GM19452 (cell line): Measurements from ENCODE around the gene PDPK1.
"Not testable (repeated sequence)": the region's sequence is repeated elsewhere in the genome, so short reads cannot be mapped to it uniquely, and the experiment has no call there.

Source experiments
- ATAC-seq: cut with Tn5 transposase; IDR thresholded peaks from one replicate; pipeline ENCODE4 v1.9.1; 2021; ENCODE audit not compliant: unreplicated experiment

PDPK1 gene

GRCh38 chr16:2610781-2611498 lies 73.1 kb downstream of the PDPK1 start:
- no peak for ATAC-seq

- no peak for ATAC-seq
Observed at GRCh38 chr16:2611499-2611862, 73.7 kb downstream of the PDPK1 start.

DNA sequence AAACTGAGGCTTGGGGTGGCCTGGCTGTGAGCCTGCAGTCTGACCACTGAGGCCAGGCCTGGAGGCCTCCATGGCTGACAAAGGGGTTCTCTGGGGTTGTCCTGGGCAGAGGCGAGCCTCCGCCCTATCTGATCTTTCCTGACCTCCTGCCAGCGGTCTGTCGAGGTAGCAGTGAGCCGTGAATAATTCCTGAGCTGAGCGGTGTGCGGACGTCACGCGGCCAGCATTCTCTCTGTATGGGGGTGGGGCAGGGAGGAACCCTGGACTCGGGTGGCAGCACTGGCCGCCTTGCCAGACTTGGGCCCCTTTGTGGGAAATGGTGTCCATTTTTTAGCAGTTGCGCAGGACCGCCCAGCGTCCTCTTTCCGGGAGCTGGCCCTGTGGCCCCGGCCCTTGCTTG lies 74.1 kb downstream of the PDPK1 start:
- not testable (repeated sequence) for ATAC-seq

DNA sequence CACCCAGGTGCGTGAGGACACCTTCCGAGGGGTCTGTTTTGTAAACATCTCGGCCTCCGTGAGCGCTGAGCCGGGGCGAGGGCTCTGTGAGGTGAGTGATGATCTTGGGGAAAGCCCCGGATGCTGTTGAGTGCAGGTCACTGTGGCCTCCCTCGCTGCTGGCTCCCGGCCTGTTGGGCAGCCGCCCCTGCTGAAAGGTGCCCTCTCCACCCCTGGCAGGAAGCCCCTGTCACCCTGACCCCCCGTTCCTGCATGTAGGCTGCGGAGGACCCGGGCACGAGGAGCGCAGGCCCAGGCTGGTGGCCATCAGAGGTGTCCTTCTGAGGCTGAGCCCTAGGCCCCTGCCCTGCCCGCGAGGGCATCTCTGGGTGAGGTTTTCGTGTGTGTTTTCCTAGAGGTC lies 75.4 kb downstream of the PDPK1 start:
- not testable (repeated sequence) for ATAC-seq

DNA sequence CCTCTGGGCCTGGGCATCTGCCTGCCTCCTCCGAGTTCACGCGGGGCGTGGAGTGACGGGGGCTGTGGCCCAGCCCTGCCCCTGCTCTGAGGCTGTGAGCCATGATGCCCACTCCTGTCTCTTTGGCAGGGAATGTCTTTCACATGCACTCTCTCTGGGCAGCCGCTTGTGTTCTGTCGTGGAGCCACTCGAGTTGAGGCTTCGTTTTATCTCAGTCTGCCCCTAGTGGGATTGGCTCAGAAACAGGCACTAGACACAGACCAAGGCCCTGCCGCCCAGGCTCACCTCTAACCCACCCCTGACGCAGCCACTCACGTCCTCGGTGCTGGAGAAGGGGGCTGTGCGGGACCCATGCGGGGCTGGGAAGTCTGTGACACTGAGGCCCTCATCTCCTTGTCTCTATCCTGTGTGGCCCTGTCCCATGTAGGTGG lies 77.0 kb downstream of the PDPK1 start:
- no peak for ATAC-seq

DNA sequence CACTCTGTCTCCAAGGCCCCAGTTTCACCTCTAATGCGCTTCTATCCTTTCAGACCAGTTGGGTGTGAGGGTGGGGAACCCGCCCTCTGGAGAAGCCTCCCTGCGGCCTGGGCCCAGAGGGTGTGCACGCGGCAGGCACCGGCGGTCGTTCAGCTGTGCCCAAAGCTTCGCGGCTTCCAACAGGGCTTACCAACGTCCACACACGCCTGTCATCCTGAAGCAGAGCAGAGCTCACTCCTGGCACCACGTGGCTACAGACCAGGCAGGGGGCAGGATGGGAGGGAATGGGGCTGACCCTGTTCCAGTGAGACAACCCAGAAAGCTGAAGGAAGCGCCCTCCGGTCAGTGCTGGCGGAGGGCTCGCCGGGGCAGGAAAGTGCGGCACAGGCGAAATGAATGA lies 81.1 kb downstream of the PDPK1 start:
- not testable (repeated sequence) for ATAC-seq

GRCh38 chr16:2619628-2620027 lies 81.8 kb downstream of the PDPK1 start:
- ATAC-seq, result not testable (repeated sequence)

- ATAC-seq, result not testable (repeated sequence)
Observed at GRCh38 chr16:2620870-2621269, 83.0 kb downstream of the PDPK1 start.

DNA sequence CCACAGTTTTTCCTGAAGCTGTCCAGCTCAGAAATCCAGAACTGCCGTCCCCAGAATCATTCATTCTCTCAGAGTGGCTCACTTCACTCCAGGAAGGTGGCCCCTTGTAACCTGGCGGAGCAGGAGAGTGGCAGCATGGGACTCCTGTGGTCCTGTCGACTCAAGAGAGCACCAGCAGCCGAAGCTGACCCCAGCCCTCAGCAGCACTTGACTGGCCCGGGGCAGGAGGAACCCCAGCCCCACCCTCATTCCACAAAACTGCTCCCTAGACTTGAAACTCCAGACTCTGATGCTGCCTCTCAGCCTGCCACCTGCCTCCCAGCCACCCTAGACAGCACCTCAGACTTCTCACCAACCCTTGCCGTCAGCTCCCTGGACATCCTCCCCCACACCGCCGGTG lies 83.6 kb downstream of the PDPK1 start:
- ATAC-seq, result not testable (repeated sequence)

- ATAC-seq, result not testable (repeated sequence)
Observed at GRCh38 chr16:2627075-2627474, 89.3 kb downstream of the PDPK1 start.

GRCh38 chr16:2631203-2631602 lies 93.4 kb downstream of the PDPK1 start:
- not testable (repeated sequence) for ATAC-seq

GRCh38 chr16:2632291-2632690 lies 94.5 kb downstream of the PDPK1 start:
- not testable (repeated sequence) for ATAC-seq

GRCh38 chr16:2639071-2639721 lies 101.4 kb downstream of the PDPK1 start:
- ATAC-seq, result peak; percentile 58

GRCh38 chr16:2639722-2640072 lies 101.9 kb downstream of the PDPK1 start:
- peak; percentile 35 for ATAC-seq

- not testable (repeated sequence) for ATAC-seq
Observed at GRCh38 chr16:2642561-2642960, 104.7 kb downstream of the PDPK1 start.

GRCh38 chr16:2644754-2645453 lies 107.1 kb downstream of the PDPK1 start:
- not testable (repeated sequence) for ATAC-seq

DNA sequence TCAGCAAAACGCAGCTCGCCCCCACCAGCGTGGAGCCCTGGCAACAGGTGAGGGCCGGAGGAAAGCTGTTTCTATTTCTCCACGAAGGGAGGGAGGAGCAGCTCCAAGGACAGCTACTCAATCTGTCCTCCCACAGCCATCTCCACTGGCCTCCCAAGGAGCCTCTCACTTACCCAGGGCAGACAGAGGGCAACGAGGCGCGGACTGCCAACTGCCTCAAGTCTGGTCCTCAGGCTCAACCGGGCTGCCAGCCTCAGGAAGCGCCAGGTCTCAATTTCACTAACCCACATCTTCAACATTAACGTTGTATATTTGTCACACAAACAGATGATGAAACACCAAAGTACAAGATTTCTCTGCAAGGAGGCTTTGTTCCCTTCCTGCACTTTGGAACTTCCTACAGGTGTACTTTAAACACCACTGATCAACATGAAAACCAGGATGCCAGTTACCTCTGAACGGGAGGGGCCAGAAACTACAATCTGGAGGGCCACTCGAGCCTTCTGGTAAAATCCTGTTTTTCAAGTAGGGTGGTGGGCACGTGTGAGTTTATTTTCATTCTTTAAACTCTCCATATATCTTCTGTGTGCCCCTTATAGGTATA lies 113.5 kb downstream of the PDPK1 start:
- ATAC-seq, result not testable (repeated sequence)
